Endothelial cell of umbilical vein (primary cell): ENCODE results near the gene DNAJB8. TPM values are rescaled to one million over a fixed set of nuclear protein-coding genes. Genes with fewer than 3 reads are reported as not detected.

Source experiments
- BruUV-seq: library from RNA; stranded (reverse); fragments of 400-500 nt; replicated peaks from 2 replicates; lab custom pipeline; 2021; lab: Mats Ljungman, UMichigan
- CTCF ChIA-PET: fragments of 300-600, 350-600 bp; sonication (Branson Sonifier 250); formaldehyde crosslinking; loops from one replicate; lab custom pipeline; 2021; ENCODE audit warnings: antibody characterized with exemption, inconsistent platforms; lab: Charles Lee
- POLR2A ChIA-PET: fragments of 300-600, 350-600 bp; sonication (Branson Sonifier 250); formaldehyde crosslinking; loops from one replicate; lab custom pipeline; 2021; ENCODE audit warnings: antibody characterized with exemption, inconsistent platforms; lab: Charles Lee
- DNase-seq: peaks from one replicate; pipeline ENCODE4 v3.0.0-alpha.2; 2011; ENCODE audit warnings: low read depth, low spot score
- FAIRE-seq: peaks from 2 replicates; lab custom pipeline; 2011; peaks lifted over from hg19 to GRCh38; lab: Jason Lieb, UNC
- H2AFZ ChIP-seq: 2 replicates; pipeline ENCODE4 v1.6.0; 2012; ENCODE audit warnings: low read depth, low read length, control low read depth, inconsistent platforms
- H3K27ac ChIP-seq: 2 replicates; pipeline ENCODE4 v1.5.1; 2011; ENCODE audit warnings: low read depth, mild to moderate bottlenecking, control low read depth, low read length, moderate library complexity; ENCODE audit not compliant: insufficient read depth
- H3K27me3 ChIP-seq, 2 experiments: 2 replicates each; pipeline versions ENCODE4 v1.6.0 to v1.6.1; 2011; ENCODE audit warnings: low read length in 2 of 2, mixed read lengths in 1 of 2; ENCODE audit not compliant: control insufficient read depth in 2 of 2, insufficient read depth in 2 of 2
- H3K36me3 ChIP-seq, 2 experiments: 2 replicates in 1 of 2; 3 replicates in 1 of 2; pipeline ENCODE4 v1.5.1; 2011; ENCODE audit warnings: low read length in 2 of 2, mild to moderate bottlenecking in 1 of 2, moderate library complexity in 1 of 2; ENCODE audit not compliant: control insufficient read depth in 2 of 2, insufficient read depth in 2 of 2; ENCODE audit errors: extremely low read depth in 1 of 2
- H3K4me1 ChIP-seq: 3 replicates; pipeline ENCODE4 v1.5.1; 2011; ENCODE audit warnings: mild to moderate bottlenecking, low read length; ENCODE audit not compliant: control insufficient read depth, insufficient read depth; ENCODE audit errors: extremely low read depth
- H3K4me2 ChIP-seq: 2 replicates; pipeline ENCODE4 v1.6.1; 2011; ENCODE audit warnings: low read length, control low read depth, mixed read lengths; ENCODE audit not compliant: insufficient read depth
- H3K4me3 ChIP-seq, 3 experiments: fragments of 200-600 bp in 1 of 3; sonication (generic), shearing (Covaris generic) in 1 of 3; replicated peaks in 1 of 3; 2 replicates each; pipeline ENCODE4 v1.5.1; 2011 to 2016; ENCODE audit warnings: control low read depth in 3 of 3, low read length in 3 of 3, mild to moderate bottlenecking in 2 of 3, inconsistent platforms in 1 of 3, low read depth in 1 of 3, moderate library complexity in 1 of 3; ENCODE audit not compliant: insufficient read depth in 1 of 3
- H3K79me2 ChIP-seq: 2 replicates; pipeline ENCODE4 v1.6.0; 2012; ENCODE audit warnings: low read length, inconsistent platforms; ENCODE audit not compliant: control insufficient read depth, insufficient read depth
- H3K9ac ChIP-seq: replicated peaks from 2 replicates; pipeline ENCODE3; 2011; ENCODE audit warnings: low read length, control low read depth; ENCODE audit not compliant: insufficient read depth; ENCODE audit errors: extremely low read depth
- H3K9me1 ChIP-seq: replicated peaks from 3 replicates; pipeline ENCODE4 v1.6.0; 2011; ENCODE audit warnings: mild to moderate bottlenecking, low read length; ENCODE audit not compliant: control insufficient read depth, insufficient read depth; ENCODE audit errors: extremely low read depth
- H3K9me3 ChIP-seq: replicated peaks from 2 replicates; pipeline ENCODE4 v1.5.1; 2012; ENCODE audit warnings: low read length, inconsistent platforms; ENCODE audit not compliant: control insufficient read depth, insufficient read depth
- H4K20me1 ChIP-seq: replicated peaks from 2 replicates; pipeline ENCODE3; 2011; ENCODE audit warnings: mild to moderate bottlenecking, low read length; ENCODE audit not compliant: control insufficient read depth, insufficient read depth; ENCODE audit errors: extremely low read depth
- CTCF ChIP-seq, 2 donors: IDR thresholded peaks; 1 replicate in 1 of 2; 2 replicates in 1 of 2; pipeline ENCODE4 v1.5.1; 2011; ENCODE audit warnings: low read length in 2 of 2, mild to moderate bottlenecking in 2 of 2, moderate library complexity in 2 of 2, control low read depth in 1 of 2, inconsistent platforms in 1 of 2, low read depth in 1 of 2; ENCODE audit not compliant: insufficient read depth in 1 of 2; ENCODE audit errors: extremely low read depth in 1 of 2
- EZH2 ChIP-seq: IDR thresholded peaks from 2 replicates; pipeline ENCODE4 v1.6.1; 2012; ENCODE audit warnings: borderline replicate concordance, low read depth, mild to moderate bottlenecking, moderate library complexity, low read length, inconsistent platforms; ENCODE audit not compliant: severe bottlenecking
- FOS ChIP-seq: IDR thresholded peaks from 2 replicates; pipeline ENCODE4 v1.6.1; 2011; ENCODE audit warnings: mild to moderate bottlenecking, low read length, moderate library complexity, borderline replicate concordance; ENCODE audit not compliant: insufficient read depth
- GATA2 ChIP-seq: IDR thresholded peaks from 2 replicates; pipeline ENCODE4 v1.7.0; 2011; ENCODE audit warnings: low read depth, mild to moderate bottlenecking, moderate library complexity, mixed read lengths, low read length; ENCODE audit not compliant: insufficient read length, insufficient read depth
- JUN ChIP-seq: IDR thresholded peaks from 2 replicates; pipeline ENCODE4 v1.6.1; 2011; ENCODE audit warnings: borderline replicate concordance, low read depth; ENCODE audit not compliant: insufficient read length, insufficient read depth
- MAX ChIP-seq: IDR thresholded peaks from 2 replicates; pipeline ENCODE4 v1.6.1; 2011; ENCODE audit not compliant: insufficient read depth, insufficient read length
- MYC ChIP-seq: IDR thresholded peaks from one replicate; pipeline ENCODE4 v1.6.1; 2011; ENCODE audit warnings: mild to moderate bottlenecking, low read depth, low read length
- POLR2A ChIP-seq: IDR thresholded peaks from 2 replicates; pipeline ENCODE4 v1.6.1; 2012; ENCODE audit warnings: low read depth, mild to moderate bottlenecking, control low read depth, low read length
- POLR2AphosphoS5 ChIP-seq: IDR thresholded peaks from 2 replicates; pipeline ENCODE4 v1.6.1; 2012; ENCODE audit warnings: low read depth, mild to moderate bottlenecking, control low read depth, low read length, moderate library complexity; ENCODE audit not compliant: insufficient read depth
- dilution Hi-C: fragments of 300-500 bp; cut with MboI; formaldehyde crosslinking; loops from one replicate; pipeline ENCODE4 v1.15.0; 2019; ENCODE audit warnings: low sequenced_read_pairs; ENCODE audit not compliant: extremely low pct_ligation_motif_present
- intact Hi-C: fragments of 100-400 bp; cut with micrococcal nuclease; formaldehyde crosslinking; loops from one replicate; pipeline ENCODE4 v1.10.0; 2022
- polyA plus RNA-seq, 4 experiments: library from polyadenylated mRNA; depleted of rRNA in 3 of 4; stranded (reverse) in 3 of 4; unstranded in 1 of 4; fragments of >200 nt; gene quantifications; 2 replicates each; pipeline versions ENCODE4 v1.2.1 to v1.2.3, GENCODE V29; 2011 to 2012; ENCODE audit warnings: missing spikeins in 1 of 4
- total RNA-seq: library from RNA; stranded (reverse); gene quantifications from 2 replicates; pipeline ENCODE4 v1.2.3, GENCODE V29; 2021

Gene DNAJB8
- total and polyA plus RNA-seq, 2 donors (not counting 3 experiments of a cell fraction or from before 2014, with no cell fraction given): not detected

- Histone ChIP-seq H3K79me2 (no peaks in the 10 kb centered on the region), H2AFZ (no peak overlapping the region), H3K9ac (no peak overlapping the region), H3K9me1 (no peaks in the 10 kb centered on the region), H3K27ac (no peak overlapping the region), H4K20me1 (no peaks in the 10 kb centered on the region), H3K27me3 (peaks cover 0 to 12% of the 10 kb centered on the region in 2 experiments), H3K4me1 (no peaks in the 10 kb centered on the region), H3K9me3 (no peaks in the 10 kb centered on the region), H3K4me2 (no peak overlapping the region), H3K36me3 (no peaks in the 10 kb centered on the region), H3K4me3 (no peak overlapping the region)
- BruUV-seq: no TSS peak
- ChIA-PET POLR2A (no interaction called here), CTCF (interaction anchor here (1.3 to 2.3 kb wide), 2 partner anchors 40 to 141 kb away, joined by 4 to 8 read pairs; no protein-coding TSS in a partner anchor)
- no peak for FAIRE-seq
- TF ChIP-seq POLR2AphosphoS5 (no peak), GATA2 (no peak), MAX (no peak), FOS (no peak), EZH2 (no peak), CTCF (IDR thresholded peaks at IDR 0.05; ENCODE audit: extremely low read depth in 1 of 2, insufficient read depth in 1 of 2, low read depth in 1 of 2, low read length in 2 of 2) (no peak), JUN (no peak), MYC (no peak), POLR2A (no peak)
- intact Hi-C loops (no loop called here), dilution Hi-C loops (loop anchor here (25.0 kb wide), 1 partner anchor 144 kb away; no protein-coding TSS in a partner anchor)
- no peak for DNase-seq
Measured at GRCh38 chr3:128442949-128443348, 23.7 kb downstream of the DNAJB8 start.
